ENCODE measurements around the gene SLC1A3.

DNA sequence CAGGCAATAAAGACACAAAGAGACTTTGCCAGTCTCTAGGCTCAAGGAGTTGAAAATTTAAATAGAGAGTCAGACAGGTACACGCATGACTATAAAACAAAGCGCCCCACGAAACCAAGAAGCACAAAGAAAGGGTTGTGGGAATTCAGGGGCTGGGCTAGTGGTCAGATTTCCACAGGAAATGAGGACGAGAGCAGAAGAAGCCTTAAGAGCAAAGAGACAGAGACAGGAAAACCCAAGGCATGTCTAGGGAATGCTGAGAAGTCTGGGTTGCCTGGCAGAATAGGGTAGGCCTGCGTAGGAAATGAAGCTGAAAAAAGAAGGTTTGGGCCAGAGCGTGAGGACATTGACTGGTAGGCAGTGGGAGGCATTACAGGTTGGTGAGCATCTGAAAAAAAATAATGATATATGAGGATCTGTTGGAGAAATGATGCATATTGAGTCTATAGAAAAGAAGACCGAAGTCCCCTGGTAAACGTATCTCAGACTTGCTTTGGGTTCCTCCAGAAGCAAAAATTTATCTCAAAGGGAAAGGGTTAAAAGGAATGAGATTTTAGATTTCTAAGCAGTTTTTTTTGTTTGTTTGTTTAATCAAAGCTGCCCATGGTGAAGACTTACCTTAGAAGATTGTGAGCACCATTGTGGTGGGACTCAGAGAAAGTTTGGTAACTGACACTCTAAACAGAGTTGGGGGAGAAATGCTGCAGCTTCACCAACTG, 51.8 kb downstream of the SLC1A3 start:
- TF ChIP-seq NFRKB (IDR thresholded peaks at IDR 0.05) (no peak), TARDBP (IDR thresholded peaks at IDR 0.05) (no peak), SP1 (IDR thresholded peaks at IDR 0.05) (no peak), SUZ12 (IDR thresholded peaks at IDR 0.05) (no peak), ELF4 (IDR thresholded peaks at IDR 0.05) (no peak), BHLHE40 (IDR thresholded peaks at IDR 0.05; ENCODE audit: borderline replicate concordance) (no peak), HDGF (IDR thresholded peaks at IDR 0.05; ENCODE audit: borderline replicate concordance) (no peak), FOXA1 (IDR thresholded peaks at IDR 0.05) (no peak), FOXM1 (IDR thresholded peaks at IDR 0.05; ENCODE audit: borderline replicate concordance) (no peak), CTBP1 (IDR thresholded peaks at IDR 0.05; ENCODE audit: borderline replicate concordance) (no peak)
- TF ChIP-seq, protein P1, sequence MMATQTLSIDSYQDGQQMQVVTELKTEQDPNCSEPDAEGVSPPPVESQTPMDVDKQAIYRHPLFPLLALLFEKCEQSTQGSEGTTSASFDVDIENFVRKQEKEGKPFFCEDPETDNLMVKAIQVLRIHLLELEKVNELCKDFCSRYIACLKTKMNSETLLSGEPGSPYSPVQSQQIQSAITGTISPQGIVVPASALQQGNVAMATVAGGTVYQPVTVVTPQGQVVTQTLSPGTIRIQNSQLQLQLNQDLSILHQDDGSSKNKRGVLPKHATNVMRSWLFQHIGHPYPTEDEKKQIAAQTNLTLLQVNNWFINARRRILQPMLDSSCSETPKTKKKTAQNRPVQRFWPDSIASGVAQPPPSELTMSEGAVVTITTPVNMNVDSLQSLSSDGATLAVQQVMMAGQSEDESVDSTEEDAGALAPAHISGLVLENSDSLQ (IDR thresholded peaks at IDR 0.05), result no peak
